GM18867 (cell line): Measurements from ENCODE around the gene TTLL5.
"Not testable (repeated sequence)": the region's sequence is repeated elsewhere in the genome, so short reads cannot be mapped to it uniquely, and the experiment has no call there.

Experiments
- ATAC-seq: cut with Tn5 transposase; IDR thresholded peaks from one replicate; pipeline ENCODE4 v1.9.1; 2021; ENCODE audit warnings: mild to moderate bottlenecking, moderate library complexity; ENCODE audit not compliant: unreplicated experiment

The TTLL5 gene

GRCh38 chr14:75831455-75831854 is 170.4 kb downstream of the TTLL5 start:
- ATAC-seq = no peak

DNA sequence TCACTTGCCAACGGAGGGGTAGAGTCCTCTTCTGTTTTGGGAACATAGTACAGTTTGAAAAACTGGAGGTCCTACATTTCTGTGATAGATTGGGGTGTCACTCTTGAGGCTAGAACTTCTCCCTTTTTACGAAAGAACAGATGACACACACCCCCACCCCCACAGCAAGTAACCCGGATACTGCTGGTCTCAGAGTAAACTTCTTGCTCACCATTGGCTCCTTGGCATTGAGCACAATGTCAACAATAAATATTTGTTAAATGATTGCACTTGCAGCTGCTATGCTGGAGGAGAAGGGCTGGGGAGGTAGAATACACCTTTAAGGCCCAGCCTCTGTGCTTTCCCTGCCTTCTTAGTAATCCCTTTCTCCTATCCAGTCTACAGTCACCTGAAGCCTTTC is 170.9 kb downstream of the TTLL5 start:
- no peak for ATAC-seq

GRCh38 chr14:75832621-75833297 is 171.7 kb downstream of the TTLL5 start:
- no peak for ATAC-seq

DNA sequence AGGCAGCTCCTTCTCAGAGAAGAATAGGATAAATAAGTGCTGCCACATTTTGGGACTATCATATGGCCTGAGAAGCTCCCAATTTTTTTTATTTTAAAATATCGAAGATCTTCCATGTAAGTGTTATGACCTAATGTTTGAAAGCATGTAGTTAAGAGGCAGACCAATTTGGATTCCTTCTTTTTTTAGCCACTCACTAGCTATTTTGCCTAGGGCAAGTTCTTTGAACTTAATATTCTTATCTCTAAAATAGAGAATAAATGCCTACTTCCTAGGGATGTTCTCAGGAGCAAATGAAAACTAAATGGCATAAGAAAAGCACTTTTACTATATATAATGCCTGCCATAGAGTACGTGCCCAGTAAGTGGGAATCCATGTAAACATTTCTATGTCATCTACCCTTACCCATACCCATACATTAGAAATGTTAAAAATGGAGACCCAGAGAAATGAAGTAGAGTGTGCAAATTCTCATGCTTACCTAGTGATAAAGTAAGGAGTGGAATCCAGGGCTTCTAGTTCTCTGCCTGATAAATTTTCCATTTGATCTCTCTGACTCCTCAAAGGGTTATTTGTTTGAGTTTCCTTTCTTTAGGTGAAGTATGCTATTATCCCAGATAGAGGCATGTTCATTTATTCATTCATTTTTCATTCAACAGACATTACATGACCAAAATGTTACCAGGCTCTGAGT is 172.4 kb downstream of the TTLL5 start:
- ATAC-seq = no peak

DNA sequence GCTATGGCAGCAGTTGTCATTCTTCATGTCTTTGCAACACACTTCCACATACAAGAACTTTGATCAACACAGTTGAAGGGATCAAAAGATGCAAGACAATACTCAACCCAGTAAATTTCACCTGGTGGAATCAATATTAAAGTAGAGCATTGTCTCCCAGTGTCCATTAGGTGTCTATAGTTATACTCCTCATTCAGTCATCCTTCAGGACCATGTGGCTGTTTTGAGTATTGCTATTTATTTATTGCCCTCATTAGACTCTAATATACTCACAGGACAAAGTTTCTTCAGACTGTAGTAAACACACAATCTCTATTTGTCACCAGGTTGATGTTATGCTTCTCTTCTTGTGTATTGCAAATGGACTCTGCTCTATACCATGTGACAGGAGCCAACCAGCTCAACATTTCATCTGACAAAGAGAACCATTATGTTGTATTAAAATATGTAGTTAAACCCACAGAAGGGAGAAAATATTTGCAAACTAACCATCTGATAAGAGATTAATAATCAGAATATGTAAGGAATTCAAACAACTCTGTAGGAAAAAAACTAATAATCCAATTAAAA is 174.2 kb downstream of the TTLL5 start:
- no peak for ATAC-seq

DNA sequence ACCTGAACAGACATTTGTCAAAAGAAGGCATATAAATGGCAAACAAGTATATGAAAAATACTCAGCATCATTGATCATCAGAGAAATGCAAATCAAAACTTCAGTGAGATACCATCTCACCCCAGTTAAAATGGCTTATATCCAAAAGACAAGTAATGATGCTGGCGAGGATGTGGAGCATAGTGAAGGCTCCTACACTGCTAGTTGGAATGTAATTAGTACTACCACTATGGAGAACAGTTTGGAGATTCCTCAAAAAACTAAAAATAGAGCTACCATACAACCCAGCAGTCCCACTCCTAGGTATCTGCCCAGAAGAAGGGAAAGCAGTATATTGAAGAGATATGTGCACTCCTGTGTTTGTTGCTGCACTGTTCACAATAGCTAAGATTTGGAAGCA is 174.7 kb downstream of the TTLL5 start:
- no peak for ATAC-seq

GRCh38 chr14:75837151-75837787 is 176.2 kb downstream of the TTLL5 start:
- no peak for ATAC-seq

GRCh38 chr14:75840911-75841310 is 179.9 kb downstream of the TTLL5 start:
- ATAC-seq = no peak

- no peak for ATAC-seq
Measured at GRCh38 chr14:75842551-75842950, 181.5 kb downstream of the TTLL5 start.

GRCh38 chr14:75844486-75844885 is 183.4 kb downstream of the TTLL5 start:
- no peak for ATAC-seq

GRCh38 chr14:75845136-75845804 is 184.2 kb downstream of the TTLL5 start:
- ATAC-seq = no peak

- not testable (repeated sequence) for ATAC-seq
Measured at GRCh38 chr14:75846694-75847093, 185.6 kb downstream of the TTLL5 start.

- no peak for ATAC-seq
Measured at GRCh38 chr14:75847584-75847983, 186.5 kb downstream of the TTLL5 start.

DNA sequence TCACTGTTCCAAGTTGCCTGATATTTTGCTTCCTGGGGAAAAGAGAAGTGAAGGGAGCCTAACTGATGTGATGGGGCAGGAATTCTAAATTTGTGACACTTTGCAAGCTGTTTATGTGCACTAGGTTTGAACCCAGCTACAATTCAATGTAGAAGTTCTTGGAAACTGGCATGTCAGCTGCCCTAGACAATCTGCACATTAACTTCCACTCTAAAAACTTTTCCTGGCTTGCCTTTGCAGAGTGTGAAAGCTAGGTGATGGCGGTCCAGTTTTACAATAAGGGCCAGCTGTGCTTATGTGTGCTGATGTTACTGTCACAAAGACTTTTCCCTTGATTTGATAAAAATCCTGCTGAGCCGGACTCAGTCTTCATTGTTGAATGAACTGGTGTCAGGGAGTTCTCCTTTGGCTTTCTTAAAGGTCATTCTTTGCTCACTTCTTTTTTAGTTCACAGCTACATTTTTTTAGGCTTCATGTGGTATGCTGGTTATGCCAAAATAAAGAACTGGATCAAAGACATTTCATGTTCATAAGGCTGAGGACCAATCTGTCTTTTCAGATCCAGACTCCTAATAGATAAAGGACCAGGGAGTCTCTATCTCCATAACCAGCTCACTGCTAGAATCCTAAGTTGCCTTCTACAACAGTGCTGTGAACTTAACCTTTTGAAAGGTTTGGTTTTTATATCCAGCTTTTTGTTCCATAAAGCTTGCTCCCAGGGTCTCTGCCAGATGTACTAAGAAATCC is 187.3 kb downstream of the TTLL5 start:
- no peak for ATAC-seq

GRCh38 chr14:75849300-75849895 is 188.4 kb downstream of the TTLL5 start:
- no peak for ATAC-seq

DNA sequence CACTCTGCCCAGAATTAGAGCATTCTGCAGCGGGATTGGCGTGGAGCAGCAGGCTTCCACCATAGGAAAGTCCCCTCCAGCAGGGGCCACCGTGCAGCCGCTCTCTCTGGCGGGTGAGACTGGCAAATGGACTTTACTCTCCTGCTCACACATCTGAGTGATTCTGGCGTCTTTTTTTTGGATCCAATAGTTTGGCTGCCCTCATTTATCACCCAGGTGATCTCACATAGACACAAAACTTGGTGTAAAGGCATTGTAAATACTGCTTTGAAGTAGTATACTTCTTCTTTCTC is 190.5 kb downstream of the TTLL5 start:
- no peak for ATAC-seq

DNA sequence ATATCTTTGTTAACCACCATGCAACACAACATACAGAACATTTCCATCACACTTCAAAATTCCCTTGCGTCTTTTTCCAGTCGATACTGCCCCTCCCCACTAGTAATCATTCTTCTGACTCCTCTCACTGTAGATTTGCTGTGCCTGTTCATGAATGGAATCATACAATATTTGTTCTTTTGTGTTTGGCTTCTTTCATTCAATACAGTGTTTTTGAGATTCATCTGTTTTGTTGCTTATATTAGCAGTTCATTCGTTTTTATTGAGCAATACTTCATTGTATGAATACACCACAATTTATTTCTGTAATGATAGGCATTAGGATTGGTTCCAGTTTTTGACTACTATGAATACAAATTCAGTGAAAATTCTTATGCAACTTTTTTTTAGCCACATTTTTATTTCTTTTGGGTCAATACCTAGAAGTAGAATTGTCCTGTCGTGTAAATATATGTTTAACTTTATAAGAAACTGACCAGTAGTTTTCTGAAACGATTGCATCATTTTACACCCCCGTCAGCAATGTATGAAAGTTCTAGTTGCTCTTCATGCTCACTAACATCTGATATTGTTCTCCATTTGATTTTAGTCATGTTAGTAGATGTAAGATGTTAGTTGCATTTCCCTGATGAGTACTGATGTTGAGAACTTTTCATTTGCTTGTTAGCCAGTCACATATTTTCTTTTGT is 193.2 kb downstream of the TTLL5 start:
- no peak for ATAC-seq

- ATAC-seq = no peak
Measured at GRCh38 chr14:75857199-75857598, 196.2 kb downstream of the TTLL5 start.

DNA sequence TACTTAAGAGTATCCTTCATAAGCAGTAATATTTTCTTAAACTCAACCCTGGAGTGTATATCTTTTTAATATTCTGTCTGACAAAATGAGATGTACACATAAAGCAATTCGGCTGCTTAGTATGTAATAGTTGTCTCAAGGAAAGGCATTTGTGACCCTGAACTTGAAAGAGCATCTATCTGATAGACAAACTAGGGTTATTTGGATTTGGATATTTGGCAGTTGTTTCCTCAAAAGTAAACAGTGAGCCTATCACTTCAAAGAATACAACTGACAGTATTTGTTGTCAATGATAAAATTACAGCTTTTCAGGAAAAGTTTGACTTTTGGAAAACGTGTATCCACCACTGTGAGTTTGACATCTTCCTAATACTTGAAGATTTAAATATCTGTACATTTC is 197.3 kb downstream of the TTLL5 start:
- ATAC-seq = no peak

DNA sequence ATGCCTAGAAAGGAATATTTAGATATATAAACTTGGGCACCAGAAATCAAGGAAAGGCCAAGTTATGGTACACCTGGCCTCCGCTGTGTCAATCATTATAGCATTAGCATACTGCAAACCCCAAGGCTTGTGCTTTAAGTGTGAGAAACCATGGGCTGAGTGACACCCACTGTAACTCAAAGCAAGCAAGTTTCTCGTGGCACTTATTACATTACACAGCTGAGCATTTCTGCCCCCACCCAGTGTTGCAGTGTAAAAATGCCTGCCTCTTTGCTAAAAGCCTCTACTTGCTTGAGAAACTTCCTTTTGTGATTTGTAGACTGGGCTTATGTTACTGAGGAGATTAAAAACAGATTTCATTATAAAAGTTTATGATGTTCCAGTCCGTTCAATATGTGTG is 198.7 kb downstream of the TTLL5 start:
- no peak for ATAC-seq
